PC-9 (cell line): ENCODE results near the gene PTPN14.

ENCODE experiments used
- EZH2 ChIP-seq: fragments of 200-600 bp; sonication (generic); IDR thresholded peaks from 2 replicates; pipeline ENCODE4 v1.8.0; 2017; ENCODE audit warnings: antibody characterized with exemption, low read depth
- TF ChIP-seq, protein P1 (sequence below): fragments of 200-600 bp; sonication (generic); conservative IDR thresholded peaks from 2 replicates; pipeline ENCODE4 v1.6.1; 2017; ENCODE audit warnings: mixed run types, antibody characterized with exemption, mild to moderate bottlenecking, moderate library complexity

DNA sequence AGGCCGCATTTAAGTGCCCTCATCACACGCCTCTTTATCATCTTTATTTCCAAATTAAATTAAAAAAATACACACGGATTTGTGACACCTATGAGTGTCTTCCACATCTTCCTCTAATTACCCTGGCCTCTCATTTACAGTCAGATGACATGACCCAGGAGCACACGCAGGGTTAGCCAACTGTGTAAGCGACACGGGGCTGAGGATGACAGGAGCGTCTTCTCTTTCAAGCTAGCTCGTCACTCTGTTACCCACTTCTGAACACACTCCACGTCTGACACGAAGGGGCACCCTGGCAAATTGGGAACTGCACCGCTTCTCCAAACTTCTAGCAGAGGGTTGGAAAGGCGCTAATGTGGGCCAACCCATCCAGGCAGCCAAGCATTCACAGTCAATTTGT is 158.3 kb downstream of the PTPN14 start:
- no peak for TF ChIP-seq EZH2
- TF ChIP-seq, protein P1, sequence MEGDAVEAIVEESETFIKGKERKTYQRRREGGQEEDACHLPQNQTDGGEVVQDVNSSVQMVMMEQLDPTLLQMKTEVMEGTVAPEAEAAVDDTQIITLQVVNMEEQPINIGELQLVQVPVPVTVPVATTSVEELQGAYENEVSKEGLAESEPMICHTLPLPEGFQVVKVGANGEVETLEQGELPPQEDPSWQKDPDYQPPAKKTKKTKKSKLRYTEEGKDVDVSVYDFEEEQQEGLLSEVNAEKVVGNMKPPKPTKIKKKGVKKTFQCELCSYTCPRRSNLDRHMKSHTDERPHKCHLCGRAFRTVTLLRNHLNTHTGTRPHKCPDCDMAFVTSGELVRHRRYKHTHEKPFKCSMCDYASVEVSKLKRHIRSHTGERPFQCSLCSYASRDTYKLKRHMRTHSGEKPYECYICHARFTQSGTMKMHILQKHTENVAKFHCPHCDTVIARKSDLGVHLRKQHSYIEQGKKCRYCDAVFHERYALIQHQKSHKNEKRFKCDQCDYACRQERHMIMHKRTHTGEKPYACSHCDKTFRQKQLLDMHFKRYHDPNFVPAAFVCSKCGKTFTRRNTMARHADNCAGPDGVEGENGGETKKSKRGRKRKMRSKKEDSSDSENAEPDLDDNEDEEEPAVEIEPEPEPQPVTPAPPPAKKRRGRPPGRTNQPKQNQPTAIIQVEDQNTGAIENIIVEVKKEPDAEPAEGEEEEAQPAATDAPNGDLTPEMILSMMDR, result no peak
